ENCODE data around the gene PCBP4. TPM values are rescaled to one million over a fixed set of nuclear protein-coding genes. Genes with fewer than 3 reads are reported as not detected.
"Not testable (repeated sequence)": the region's sequence is repeated elsewhere in the genome, so short reads cannot be mapped to it uniquely, and the experiment has no call there.

Gene PCBP4
- total RNA-seq, 2 donors from 2014 or later: 19.6 to 22.4 TPM

DNA sequence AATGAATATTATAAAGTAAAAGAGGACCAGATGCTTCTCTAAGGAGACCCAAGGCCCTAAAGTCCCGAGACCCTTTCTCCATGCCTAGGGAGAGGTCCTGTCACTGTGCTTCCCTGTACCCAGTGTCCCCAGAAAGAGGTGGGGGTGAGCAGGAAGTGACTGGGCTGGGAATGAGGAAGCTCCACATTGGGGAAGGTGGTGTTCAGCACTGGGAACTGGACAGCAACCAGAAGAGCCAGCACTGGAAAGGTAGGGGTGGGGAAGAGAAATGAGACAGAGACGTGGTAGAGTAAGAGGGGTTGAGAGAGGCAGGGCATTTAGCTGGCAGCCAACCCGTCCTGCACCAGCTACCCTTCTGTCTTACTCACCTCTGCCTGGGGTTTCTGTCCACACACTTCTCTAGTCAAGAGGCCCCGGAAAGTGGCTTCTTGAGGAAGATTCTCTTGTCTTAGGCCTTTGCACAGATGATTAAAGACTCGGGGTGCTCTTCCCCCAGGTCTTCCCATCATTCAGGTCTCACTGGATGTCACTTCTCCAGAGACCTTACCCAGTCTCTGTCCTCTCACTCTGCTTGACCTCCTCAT lies 37.7 kb downstream of the PCBP4 start:
- DNase-seq: no peak
- Histone ChIP-seq H3K4me3 (no peak overlapping the region), H3K36me3 (no peaks in the 10 kb centered on the region), H3K9ac (ENCODE audit: low read depth in 2 of 2, low read length in 2 of 2) (no peak overlapping the region), H3K9me3 (no peaks in the 10 kb centered on the region), H3K27ac (no peak overlapping the region), H3K27me3 (no peaks in the 10 kb centered on the region), H3K4me1 (no peaks in the 10 kb centered on the region)
- TF ChIP-seq, protein P1, sequence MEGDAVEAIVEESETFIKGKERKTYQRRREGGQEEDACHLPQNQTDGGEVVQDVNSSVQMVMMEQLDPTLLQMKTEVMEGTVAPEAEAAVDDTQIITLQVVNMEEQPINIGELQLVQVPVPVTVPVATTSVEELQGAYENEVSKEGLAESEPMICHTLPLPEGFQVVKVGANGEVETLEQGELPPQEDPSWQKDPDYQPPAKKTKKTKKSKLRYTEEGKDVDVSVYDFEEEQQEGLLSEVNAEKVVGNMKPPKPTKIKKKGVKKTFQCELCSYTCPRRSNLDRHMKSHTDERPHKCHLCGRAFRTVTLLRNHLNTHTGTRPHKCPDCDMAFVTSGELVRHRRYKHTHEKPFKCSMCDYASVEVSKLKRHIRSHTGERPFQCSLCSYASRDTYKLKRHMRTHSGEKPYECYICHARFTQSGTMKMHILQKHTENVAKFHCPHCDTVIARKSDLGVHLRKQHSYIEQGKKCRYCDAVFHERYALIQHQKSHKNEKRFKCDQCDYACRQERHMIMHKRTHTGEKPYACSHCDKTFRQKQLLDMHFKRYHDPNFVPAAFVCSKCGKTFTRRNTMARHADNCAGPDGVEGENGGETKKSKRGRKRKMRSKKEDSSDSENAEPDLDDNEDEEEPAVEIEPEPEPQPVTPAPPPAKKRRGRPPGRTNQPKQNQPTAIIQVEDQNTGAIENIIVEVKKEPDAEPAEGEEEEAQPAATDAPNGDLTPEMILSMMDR (IDR thresholded peaks at IDR 0.05): no peak
- intact Hi-C loops (cut with DNase I): no loop called here

DNA sequence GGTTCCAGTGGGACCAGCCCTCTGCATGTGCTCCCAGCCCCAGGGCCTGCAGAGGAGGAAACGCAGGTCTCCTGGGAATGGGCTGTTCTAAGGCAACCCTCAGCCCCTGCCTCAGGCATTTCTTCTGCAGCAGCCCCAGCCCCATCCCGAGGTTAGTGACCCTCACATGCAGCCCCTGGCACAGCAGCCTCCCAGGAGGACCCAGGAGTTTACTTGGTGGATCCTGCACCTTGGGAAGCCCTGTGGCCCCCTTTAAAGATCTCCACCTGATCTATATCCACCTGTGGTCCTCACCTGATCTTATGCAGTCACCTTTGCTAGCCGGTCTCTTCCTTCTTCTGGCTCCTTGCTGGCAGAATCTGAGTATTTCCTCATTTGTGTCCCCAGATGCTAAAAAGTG lies 38.3 kb downstream of the PCBP4 start:
- H3K27me3 ChIP-seq; intact Hi-C loops (cut with DNase I); H3K9me3 ChIP-seq; H3K27ac ChIP-seq; H3K4me3 ChIP-seq; DNase-seq; H3K36me3 ChIP-seq; H3K9ac ChIP-seq (ENCODE audit: low read depth in 2 of 2, low read length in 2 of 2); H3K4me1 ChIP-seq: not testable (repeated sequence)

DNA sequence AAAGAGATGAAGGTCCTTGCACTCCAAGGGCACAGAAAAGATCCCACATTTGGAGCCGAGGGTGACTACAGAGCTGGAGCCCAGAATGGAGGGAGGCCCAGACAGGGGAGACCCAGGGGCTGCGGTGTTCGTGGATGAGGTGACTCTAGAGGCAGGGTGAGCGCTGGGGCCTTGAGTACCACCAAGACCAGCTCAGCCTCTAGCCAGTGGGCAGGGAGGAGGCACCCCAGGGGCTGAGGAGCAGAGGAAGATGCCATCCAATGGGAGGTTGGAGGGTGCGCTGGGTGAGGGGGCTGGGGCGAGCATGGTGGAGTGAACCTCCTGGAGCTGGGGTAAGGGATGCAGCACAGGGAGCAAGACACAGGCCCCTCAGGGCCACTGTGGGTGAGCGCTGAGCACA lies 38.8 kb downstream of the PCBP4 start:
- no peak overlapping the region for H3K4me3 ChIP-seq
- H3K36me3 ChIP-seq: no peaks in the 10 kb centered on the region
- no peaks in the 10 kb centered on the region for H3K4me1 ChIP-seq
- H3K27ac ChIP-seq: no peak overlapping the region
- TF ChIP-seq, protein P1 (IDR thresholded peaks at IDR 0.05): no peak
- H3K9me3 ChIP-seq: no peaks in the 10 kb centered on the region
- no peak overlapping the region for H3K9ac ChIP-seq (ENCODE audit: low read depth in 2 of 2, low read length in 2 of 2)
- no peaks in the 10 kb centered on the region for H3K27me3 ChIP-seq
- DNase-seq: no peak
- intact Hi-C loops (cut with DNase I): no loop called here

DNA sequence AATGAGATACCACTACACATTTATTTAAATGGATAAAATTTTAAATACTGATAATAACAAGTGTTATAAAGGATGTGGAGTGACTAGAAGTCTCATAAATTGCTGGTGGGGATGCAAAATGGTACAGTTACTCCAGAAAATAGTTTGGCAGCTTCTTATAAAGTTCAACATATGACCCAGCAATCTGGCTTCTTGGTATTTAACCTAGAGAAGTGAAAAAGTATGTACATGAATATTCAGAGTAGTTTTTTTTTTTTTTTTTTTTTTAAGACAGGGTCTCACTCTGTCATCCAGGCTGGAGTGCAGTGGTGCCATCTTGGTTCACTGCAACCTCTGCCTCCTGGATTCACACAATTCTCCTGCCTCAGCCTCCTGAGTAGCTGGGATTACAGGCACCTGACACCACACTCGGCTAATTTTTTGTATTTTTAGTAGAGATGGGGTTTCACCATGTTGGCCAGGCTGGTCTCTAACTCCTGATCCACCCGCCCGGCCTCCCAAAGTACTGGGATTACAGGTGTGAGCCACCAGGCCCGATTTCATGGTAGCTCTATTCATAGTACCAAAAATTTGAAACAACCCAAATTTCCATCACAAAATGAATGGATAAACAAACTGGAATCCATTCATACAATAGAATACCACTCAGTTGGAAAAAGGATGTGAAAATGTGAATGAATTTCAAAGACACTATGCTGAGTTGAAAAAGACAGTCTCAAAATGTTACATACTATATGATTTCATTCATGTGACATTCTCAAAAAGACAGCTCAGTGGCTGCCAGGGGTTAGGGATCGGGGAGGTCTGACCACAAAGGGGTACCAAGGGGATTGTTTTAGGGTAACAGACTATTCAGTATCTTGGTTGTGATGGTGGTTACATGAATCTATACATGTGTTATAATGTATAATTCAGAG lies 39.9 kb downstream of the PCBP4 start:
- TF ChIP-seq, protein P1 (IDR thresholded peaks at IDR 0.05): no peak
- Histone ChIP-seq H3K36me3 (no peaks in the 10 kb centered on the region), H3K9me3 (no peaks in the 10 kb centered on the region), H3K27ac (no peak overlapping the region), H3K4me1 (no peaks in the 10 kb centered on the region), H3K27me3 (no peaks in the 10 kb centered on the region), H3K4me3 (no peak overlapping the region), H3K9ac (ENCODE audit: low read depth in 2 of 2, low read length in 2 of 2) (no peak overlapping the region)
- intact Hi-C loops (cut with DNase I): no loop called here
- no peak for DNase-seq

DNA sequence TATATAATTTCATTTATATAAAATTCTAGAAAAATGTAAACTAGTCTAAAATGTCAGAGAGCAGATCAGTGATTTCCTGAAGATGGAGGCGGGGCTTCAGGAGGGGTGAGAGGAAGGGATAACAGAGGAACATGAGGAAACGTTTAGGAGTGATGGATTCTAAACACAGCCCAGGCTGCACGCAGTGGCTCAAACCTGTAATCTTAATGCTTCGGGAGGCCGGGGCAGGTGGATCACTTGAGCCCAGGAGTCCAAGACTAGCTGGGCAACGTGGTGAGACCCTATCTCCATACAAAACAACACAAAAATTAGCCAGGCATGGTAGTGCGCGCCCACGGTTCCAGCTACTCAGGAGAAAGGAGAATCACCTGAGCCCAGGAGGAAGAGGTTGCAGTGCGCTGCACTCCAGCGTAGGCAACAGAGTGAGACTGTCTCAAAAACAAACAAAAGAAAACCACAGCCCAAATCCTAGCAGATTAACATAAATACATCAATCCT lies 46.1 kb downstream of the PCBP4 start:
- no peaks in the 10 kb centered on the region for H3K4me1 ChIP-seq
- H3K27me3 ChIP-seq: no peaks in the 10 kb centered on the region
- no peak overlapping the region for H3K27ac ChIP-seq
- TF ChIP-seq, protein P1 (IDR thresholded peaks at IDR 0.05): no peak
- intact Hi-C loops (cut with DNase I): no loop called here
- no peaks in the 10 kb centered on the region for H3K36me3 ChIP-seq
- no peaks in the 10 kb centered on the region for H3K9me3 ChIP-seq
- H3K4me3 ChIP-seq: no peak overlapping the region
- H3K9ac ChIP-seq (ENCODE audit: low read depth in 2 of 2, low read length in 2 of 2): no peak overlapping the region
- DNase-seq: no peak

DNA sequence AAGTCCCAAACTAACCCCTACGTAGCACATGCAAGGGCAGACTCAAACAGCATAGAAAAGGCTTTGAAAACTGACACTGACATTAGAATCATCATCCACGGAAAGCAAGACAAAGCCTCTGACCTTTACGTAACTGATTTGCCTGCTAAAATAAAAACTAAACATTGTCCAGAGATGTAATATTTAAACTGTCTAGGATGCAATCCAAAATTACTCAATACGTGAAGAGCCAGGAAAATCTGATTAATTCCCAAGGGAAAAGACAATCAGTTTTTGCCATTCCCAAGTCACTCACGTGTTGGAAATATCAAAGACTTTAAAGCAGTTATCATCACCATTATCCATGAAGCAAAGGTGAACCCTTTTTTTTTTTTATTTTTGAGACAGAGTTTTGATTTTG lies 50.8 kb downstream of the PCBP4 start:
- intact Hi-C loops (cut with DNase I): no loop called here
- no peaks in the 10 kb centered on the region for H3K27me3 ChIP-seq
- TF ChIP-seq, protein P1 (IDR thresholded peaks at IDR 0.05): no peak
- H3K4me1 ChIP-seq: no peaks in the 10 kb centered on the region
- H3K27ac ChIP-seq: no peak overlapping the region
- no peak overlapping the region for H3K9ac ChIP-seq (ENCODE audit: low read depth in 2 of 2, low read length in 2 of 2)
- H3K9me3 ChIP-seq: no peaks in the 10 kb centered on the region
- H3K36me3 ChIP-seq: no peaks in the 10 kb centered on the region
- no peak for DNase-seq
- no peak overlapping the region for H3K4me3 ChIP-seq

All from colonic mucosa (tissue), 4 donors.